GM08714 (cell line): ENCODE data around the gene GANAB.
"Not testable (repeated sequence)": the region's sequence is repeated elsewhere in the genome, so short reads cannot be mapped to it uniquely, and the experiment has no call there.

ENCODE experiments used
- H3K4me3 ChIP-seq: fragments of 200-500 bp; sonication (Bioruptor generic); 2 replicates; pipeline ENCODE4 v1.5.1; 2014; ENCODE audit warnings: mild to moderate bottlenecking, low read length, inconsistent platforms
- ZNF274 ChIP-seq: IDR thresholded peaks from 2 replicates; pipeline ENCODE4 v1.6.1; 2012; ENCODE audit warnings: mild to moderate bottlenecking, low read depth, low read length

The GANAB gene

DNA sequence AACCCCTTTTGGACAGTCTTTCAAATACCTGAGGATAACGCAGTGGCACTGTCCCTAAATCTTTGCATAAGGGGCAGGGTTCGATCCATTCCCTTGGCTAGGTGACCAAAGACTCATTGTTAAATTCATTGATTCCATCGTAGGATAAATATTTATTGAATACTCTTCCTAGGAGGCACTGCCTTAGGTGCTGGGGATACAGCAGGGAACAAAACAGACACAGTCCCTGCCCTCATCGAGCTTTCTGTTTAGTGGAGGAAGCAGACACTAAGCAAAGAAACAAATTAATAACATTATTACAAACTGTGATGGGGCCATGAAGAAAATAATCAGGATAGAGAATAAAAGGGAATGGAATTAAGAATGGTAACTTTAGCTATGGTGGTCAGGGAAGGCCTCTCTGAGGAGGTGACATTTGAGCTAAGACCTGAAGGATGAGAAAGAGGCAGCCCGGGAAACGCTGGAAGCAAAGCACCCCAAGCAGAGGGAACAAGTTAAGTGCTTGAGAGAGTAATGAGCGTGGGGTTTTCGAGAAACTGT, 25.3 kb downstream of the GANAB start:
- TF ChIP-seq ZNF274 = no peak

DNA sequence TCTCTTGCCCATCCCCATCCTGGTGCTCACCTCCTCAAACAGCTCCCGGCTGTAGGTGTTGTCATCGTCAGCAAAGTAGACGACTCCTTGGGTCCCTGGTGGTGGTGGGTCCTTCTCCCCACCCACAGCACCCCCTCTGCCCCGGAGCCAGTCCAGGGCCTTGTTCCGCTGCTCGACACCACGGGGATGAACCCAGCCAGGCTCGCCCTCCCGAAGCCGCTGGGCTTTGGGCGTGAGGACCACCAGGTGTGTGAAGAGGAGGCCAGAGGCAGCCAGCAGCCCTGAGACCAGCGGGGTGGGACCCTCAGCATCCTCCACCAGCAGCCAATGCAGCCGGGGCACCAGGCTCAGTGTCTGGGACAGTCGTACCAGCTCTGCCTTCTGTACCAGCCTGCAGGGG, 29.5 kb downstream of the GANAB start:
- H3K4me3 ChIP-seq = not testable (repeated sequence)

More for the DNA sequence above, 25.3 kb downstream of the GANAB start:
- H3K4me3 ChIP-seq = peak overlapping the region; percentile 72

DNA sequence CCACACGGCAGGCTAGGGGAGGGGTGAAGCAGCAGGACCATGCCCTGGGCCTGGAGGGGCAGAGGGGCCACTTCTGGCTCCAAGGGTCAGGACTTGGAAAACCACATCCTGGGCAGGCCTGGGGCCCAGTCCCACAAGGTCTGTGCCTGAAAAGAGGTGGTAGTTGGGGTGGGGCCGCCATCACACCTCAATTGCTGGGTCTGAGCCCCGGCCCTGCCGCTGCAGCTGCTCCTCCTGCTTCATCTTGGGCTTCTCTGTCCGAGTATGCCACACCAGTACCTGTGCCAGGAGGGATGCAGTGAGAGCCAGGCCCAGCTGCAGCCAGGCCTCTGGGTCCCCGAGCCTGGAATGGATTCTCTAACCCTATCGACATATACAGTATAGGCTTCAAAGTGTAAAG, 30.9 kb downstream of the GANAB start:
- no peak for TF ChIP-seq ZNF274
- no peak overlapping the region for H3K4me3 ChIP-seq

DNA sequence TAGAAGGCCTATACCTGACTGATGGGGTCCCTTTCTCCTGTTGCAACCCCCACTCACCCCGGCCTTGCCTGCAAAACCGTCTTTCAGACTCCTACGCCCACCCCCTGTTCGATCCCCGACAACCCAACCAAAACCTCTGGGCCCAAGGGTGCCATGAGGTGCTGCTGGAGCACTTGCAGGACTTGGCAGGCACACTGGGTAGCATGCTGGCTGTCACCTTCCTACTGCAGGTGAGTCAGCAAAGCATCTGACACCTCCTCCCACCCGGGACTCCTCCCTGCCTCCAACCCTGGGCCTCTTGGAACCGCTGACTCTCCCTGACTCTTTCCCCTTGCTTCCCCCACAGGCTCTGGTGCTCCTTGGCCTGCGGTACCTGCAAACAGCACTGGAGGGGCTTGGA, 32.1 kb downstream of the GANAB start:
- TF ChIP-seq ZNF274 = no peak

DNA sequence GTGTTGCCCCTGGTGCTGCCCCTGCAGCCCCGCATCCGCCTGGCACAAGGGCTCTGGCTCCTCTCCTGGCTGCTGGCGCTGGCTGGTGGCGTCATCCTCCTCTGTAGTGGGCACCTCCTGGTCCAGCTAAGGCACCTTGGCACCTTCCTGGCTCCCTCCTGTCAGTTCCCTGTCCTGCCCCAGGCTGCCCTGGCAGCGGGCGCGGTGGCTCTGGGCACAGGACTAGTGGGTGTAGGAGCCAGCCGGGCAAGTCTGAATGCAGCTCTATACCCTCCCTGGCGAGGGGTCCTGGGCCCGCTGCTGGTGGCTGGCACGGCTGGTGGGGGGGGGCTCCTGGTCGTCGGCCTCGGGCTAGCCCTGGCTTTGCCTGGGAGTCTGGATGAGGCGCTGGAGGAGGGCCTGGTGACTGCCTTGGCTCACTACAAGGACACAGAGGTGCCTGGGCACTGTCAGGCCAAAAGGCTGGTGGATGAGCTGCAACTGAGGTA, 33.1 kb downstream of the GANAB start:
- no peak for TF ChIP-seq ZNF274
- no peak overlapping the region for H3K4me3 ChIP-seq

More for the DNA sequence above, 32.1 kb downstream of the GANAB start:
- H3K4me3 ChIP-seq = no peak overlapping the region

GRCh38 chr11:62612366-62613290, 33.8 kb downstream of the GANAB start, which contains the start of the genes EML3 and ROM1:
Gene EML3, minus strand, starts transcription at chr11:62612775. Its CDS starts 318 bp downstream, at chr11:62612457.
Gene ROM1, plus strand, starts transcription at chr11:62613257. Its CDS starts 25 bp downstream, at chr11:62613282.
- H3K4me3 ChIP-seq = peak within 1 kb of the TSS; percentile 78
- no peak for TF ChIP-seq ZNF274

DNA sequence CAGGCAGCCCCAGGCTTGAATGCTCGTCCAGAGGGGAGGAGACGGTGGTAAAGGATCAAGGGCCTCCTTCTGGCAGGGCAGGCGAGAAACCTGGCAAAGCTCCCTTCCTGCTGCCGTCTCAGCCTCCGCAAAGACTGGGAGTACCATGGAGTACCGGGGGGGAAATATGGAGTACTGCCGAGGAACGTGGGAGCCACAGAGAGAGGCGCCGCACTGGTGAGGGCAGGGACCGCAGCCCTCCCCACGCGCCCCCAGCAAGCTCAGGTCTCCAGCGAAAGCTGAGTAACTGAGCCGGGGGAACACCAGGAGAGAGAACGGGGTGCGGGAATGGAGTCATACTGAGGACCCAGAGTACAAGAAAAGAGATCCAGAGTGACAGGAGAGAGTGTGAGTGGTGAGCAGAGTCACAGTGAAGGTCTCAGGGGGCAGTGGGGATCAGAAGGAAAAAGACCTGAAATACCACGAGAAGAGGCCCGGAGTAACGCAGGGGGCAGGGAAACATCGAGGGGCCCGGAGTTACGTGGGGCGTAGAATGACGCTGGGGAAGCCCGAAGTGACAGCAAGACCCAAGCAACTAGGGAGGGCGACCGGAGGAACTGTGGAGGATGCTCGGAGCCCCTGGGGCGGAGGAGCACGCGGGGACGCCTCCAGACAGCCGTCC, 34.6 kb downstream of the GANAB start:
- no peak for TF ChIP-seq ZNF274

DNA sequence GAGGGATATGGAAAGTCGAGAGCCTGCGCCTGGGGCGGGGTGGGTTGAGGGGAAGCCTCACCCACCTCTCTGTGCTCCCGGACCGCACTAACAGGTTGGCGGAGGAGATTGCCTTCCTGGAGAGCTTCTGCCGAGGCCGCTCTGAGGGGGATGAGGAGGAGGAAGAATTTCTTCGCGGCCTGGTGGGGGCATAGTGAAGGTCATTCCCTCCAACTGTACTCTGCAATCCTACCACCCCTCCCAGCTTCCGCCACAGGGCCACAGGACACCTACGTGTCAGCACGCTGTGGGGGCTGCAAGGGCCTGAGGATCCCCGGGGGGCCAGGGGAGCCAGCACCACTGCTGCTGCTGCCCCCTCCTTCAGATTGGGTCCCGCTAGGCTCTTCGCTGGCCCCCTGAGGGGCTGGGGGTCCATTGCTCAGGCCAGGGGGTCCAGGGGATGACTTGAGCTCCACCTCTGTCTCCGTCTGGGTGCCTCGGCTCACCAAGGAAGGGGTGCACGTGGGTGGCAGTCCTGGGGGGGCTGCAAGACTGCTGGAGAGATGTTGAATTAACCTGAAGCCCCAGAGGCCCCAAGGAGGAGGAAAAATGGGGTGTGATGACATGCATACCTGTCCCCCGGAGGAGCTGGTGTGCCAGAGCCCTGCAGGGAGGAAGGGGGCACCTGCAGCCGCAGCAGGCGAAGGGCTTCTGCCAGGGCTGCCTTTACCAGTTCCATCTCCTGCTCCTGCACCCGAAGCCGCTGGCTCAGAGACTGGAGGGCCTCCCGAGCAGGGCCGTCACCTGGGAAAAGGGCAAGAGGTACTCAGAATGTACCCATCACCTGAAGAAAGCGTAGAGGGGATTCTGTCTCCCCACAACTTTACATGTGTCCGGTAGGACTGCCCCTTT, 35.4 kb downstream of the GANAB start:
- H3K4me3 ChIP-seq = peak overlapping the region; percentile 78; the same call in 1 of the 2 replicates
- TF ChIP-seq ZNF274 = no peak

More for the DNA sequence above, 34.6 kb downstream of the GANAB start:
- peak overlapping the region; percentile 78 for H3K4me3 ChIP-seq

- no peak overlapping the region for H3K4me3 ChIP-seq
- TF ChIP-seq ZNF274 = no peak
These were observed 36.0 kb downstream of the GANAB start for GRCh38 chr11:62610403-62610802.

DNA sequence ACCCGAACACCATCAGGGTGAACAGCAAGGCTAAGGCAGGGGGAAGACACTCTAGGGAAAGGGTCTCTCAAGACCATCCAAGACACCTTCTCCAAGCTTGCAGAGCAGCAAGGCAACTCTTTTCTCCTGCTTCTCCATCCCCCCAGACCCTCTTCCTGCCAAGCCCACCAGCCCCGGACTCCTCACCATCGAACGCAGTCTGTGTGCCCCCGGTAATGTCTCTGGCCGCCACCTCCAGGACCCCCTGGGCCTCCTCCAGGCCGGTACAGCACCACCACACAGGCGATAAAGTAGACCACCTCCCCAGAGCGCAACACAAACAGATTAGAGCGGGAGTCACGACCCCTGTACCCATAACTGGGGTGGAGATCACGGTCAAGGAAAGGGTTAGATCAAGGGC, 37.6 kb downstream of the GANAB start:
- TF ChIP-seq ZNF274 = no peak

DNA sequence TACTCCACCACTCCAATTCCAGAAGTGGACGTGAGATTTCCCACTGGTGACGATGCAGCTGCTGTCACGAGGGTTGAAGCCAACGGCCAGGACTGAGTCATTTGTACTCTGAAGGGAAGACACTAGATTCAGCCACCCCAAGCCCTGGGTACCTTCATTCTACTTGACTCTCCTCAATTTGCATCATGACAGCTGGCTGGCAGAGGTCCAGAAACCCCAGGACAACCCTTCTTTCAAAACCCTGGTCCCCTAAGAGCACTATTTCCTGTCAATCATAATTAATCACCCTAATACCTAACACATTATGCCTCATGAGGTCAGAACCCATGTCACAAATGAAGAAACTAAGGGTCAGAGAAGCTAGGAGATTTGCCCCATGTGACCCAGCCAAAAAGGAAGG, 38.7 kb downstream of the GANAB start:
- H3K4me3 ChIP-seq = no peak overlapping the region
- no peak for TF ChIP-seq ZNF274

More for the DNA sequence above, 37.6 kb downstream of the GANAB start:
- H3K4me3 ChIP-seq = no peak overlapping the region

GRCh38 chr11:62605902-62606301, 40.5 kb downstream of the GANAB start:
- no peak for TF ChIP-seq ZNF274
- H3K4me3 ChIP-seq = no peak overlapping the region

GRCh38 chr11:62605467-62605866, 40.9 kb downstream of the GANAB start:
- TF ChIP-seq ZNF274 = no peak
- H3K4me3 ChIP-seq = no peak overlapping the region
